Uterus (tissue), 2 donors: ENCODE measurements around the gene NPEPPS.

Experiments used
- POLR2A ChIP-seq, 2 donors: fragments of 450-650 bp; IDR thresholded peaks; one replicate each; pipeline ENCODE4 v1.6.1; 2016; ENCODE audit warnings: antibody characterized with exemption in 2 of 2, mild to moderate bottlenecking in 1 of 2, moderate library complexity in 1 of 2
- TF ChIP-seq, protein P1 (sequence below), 4 experiments: fragments of 200-600 bp in 2 of 4; fragments of 450-650 bp in 2 of 4; sonication (generic) in 2 of 4; IDR thresholded peaks; one replicate each; pipeline ENCODE4 v1.5.1; 2016 to 2019; ENCODE audit warnings: antibody characterized with exemption in 4 of 4, mild to moderate bottlenecking in 2 of 4, moderate library complexity in 1 of 4

DNA sequence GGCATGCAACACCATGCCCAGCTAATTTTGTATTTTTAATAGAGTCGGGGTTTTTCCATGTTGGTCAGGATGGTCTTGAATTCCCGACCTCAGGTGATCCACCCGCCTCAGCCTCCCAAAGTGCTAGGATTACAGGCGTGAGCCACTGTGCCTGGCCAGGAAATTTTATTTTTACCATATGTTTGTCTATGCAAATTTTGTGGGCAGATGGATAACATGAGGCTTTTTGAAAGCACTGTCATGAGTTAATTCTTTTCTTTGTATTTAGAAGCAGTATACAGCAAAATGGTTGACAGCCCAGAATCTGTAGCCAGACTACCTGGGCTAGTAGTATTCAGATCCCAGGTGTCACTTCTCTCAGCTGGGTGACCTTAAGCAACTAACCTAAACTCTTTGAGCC lies 110.3 kb downstream of the NPEPPS start:
- TF ChIP-seq, protein P1, sequence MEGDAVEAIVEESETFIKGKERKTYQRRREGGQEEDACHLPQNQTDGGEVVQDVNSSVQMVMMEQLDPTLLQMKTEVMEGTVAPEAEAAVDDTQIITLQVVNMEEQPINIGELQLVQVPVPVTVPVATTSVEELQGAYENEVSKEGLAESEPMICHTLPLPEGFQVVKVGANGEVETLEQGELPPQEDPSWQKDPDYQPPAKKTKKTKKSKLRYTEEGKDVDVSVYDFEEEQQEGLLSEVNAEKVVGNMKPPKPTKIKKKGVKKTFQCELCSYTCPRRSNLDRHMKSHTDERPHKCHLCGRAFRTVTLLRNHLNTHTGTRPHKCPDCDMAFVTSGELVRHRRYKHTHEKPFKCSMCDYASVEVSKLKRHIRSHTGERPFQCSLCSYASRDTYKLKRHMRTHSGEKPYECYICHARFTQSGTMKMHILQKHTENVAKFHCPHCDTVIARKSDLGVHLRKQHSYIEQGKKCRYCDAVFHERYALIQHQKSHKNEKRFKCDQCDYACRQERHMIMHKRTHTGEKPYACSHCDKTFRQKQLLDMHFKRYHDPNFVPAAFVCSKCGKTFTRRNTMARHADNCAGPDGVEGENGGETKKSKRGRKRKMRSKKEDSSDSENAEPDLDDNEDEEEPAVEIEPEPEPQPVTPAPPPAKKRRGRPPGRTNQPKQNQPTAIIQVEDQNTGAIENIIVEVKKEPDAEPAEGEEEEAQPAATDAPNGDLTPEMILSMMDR (IDR thresholded peaks at IDR 0.05) = no peak
- TF ChIP-seq POLR2A (IDR thresholded peaks at IDR 0.05) = no peak
